IgD-negative memory B cell (primary cell): ENCODE results near the gene LAPTM5. TPM values are rescaled to one million over a fixed set of nuclear protein-coding genes. Genes with fewer than 3 reads are reported as not detected.

Experiments
- H3K27ac Mint-ChIP-seq, 3 donors: one replicate each; pipeline ENCODE4 v1.8.0; 2020 to 2022; ENCODE audit warnings: mild to moderate bottlenecking in 3 of 3, mixed read lengths in 3 of 3, moderate library complexity in 1 of 3
- H3K27me3 Mint-ChIP-seq: one replicate; pipeline ENCODE4 v1.8.0; 2021; ENCODE audit warnings: mixed read lengths
- H3K36me3 Mint-ChIP-seq: one replicate; pipeline ENCODE4 v1.8.0; 2020; ENCODE audit warnings: mild to moderate bottlenecking, mixed read lengths
- H3K4me1 Mint-ChIP-seq, 3 donors: one replicate each; pipeline ENCODE4 v1.8.0; 2020 to 2022; ENCODE audit warnings: mixed read lengths in 3 of 3, mild to moderate bottlenecking in 1 of 3
- H3K4me3 Mint-ChIP-seq, 4 donors: one replicate each; pipeline ENCODE4 v1.8.0; 2020 to 2022; ENCODE audit warnings: mild to moderate bottlenecking in 4 of 4, mixed read lengths in 4 of 4, moderate library complexity in 3 of 4
- H3K9me3 Mint-ChIP-seq, 3 donors: one replicate each; pipeline ENCODE4 v1.8.0; 2020 to 2021; ENCODE audit warnings: mixed read lengths in 3 of 3, mild to moderate bottlenecking in 1 of 3
- polyA plus RNA-seq: library from polyadenylated mRNA; unstranded; fragments of 300-500 nt; fragmentation: Illumina TruSeq; gene quantifications from one replicate; pipeline ENCODE4 v1.2.3, GENCODE V29; 2021

Gene LAPTM5
- polyA plus RNA-seq, 1 donor from 2014 or later, result 1,002 TPM

GRCh38 chr1:30741239-30741894 is 16.2 kb downstream of the LAPTM5 start:
- Mint-ChIP-seq H3K36me3 (peaks cover 20% of the 10 kb centered on the region), H3K27ac (peak overlapping the region; percentile 42 to 97 (median 92)), H3K27me3 (no peaks in the 10 kb centered on the region), H3K4me1 (peaks cover 45 to 75% (median 54%) of the 10 kb centered on the region in 3 donors), H3K4me3 (peak overlapping the region in 3 of 4 donors; percentile 68 to 72 (median 70)), H3K9me3 (no peaks in the 10 kb centered on the region)

- no peaks in the 10 kb centered on the region for H3K27me3 Mint-ChIP-seq
- peaks cover 20% of the 10 kb centered on the region for H3K36me3 Mint-ChIP-seq
- no peaks in the 10 kb centered on the region for H3K9me3 Mint-ChIP-seq
- peaks cover 46 to 67% (median 50%) of the 10 kb centered on the region in 3 donors for H3K4me1 Mint-ChIP-seq
- peak overlapping the region in 2 of 4 donors; percentile 60 to 70 for H3K4me3 Mint-ChIP-seq
- H3K27ac Mint-ChIP-seq, result peak overlapping the region; percentile 42 to 97 (median 92)
These were observed 17.0 kb downstream of the LAPTM5 start for GRCh38 chr1:30740251-30741238.

GRCh38 chr1:30739601-30740000 is 18.0 kb downstream of the LAPTM5 start:
- H3K27ac Mint-ChIP-seq, result peak overlapping the region; percentile 80 to 97 (median 92)
- no peaks in the 10 kb centered on the region for H3K27me3 Mint-ChIP-seq
- H3K4me1 Mint-ChIP-seq, result peaks cover 46 to 59% (median 50%) of the 10 kb centered on the region in 3 donors
- peaks cover 20% of the 10 kb centered on the region for H3K36me3 Mint-ChIP-seq
- peak overlapping the region in 2 of 4 donors; percentile 64 to 76 for H3K4me3 Mint-ChIP-seq
- H3K9me3 Mint-ChIP-seq, result no peaks in the 10 kb centered on the region

- Mint-ChIP-seq H3K4me3 (peak overlapping the region in 3 of 4 donors; percentile 64 to 76 (median 75)), H3K27ac (peak overlapping the region; percentile 87 to 97 (median 92)), H3K9me3 (no peaks in the 10 kb centered on the region), H3K27me3 (no peaks in the 10 kb centered on the region), H3K36me3 (peaks cover 20% of the 10 kb centered on the region), H3K4me1 (peaks cover 39 to 53% (median 52%) of the 10 kb centered on the region in 3 donors)
These were observed 18.6 kb downstream of the LAPTM5 start for GRCh38 chr1:30738715-30739559.

GRCh38 chr1:30738040-30738714 is 19.4 kb downstream of the LAPTM5 start:
- peak overlapping the region in 2 of 4 donors; percentile 64 to 84 for H3K4me3 Mint-ChIP-seq
- no peaks in the 10 kb centered on the region for H3K9me3 Mint-ChIP-seq
- peak overlapping the region; percentile 86 to 92 (median 87) for H3K27ac Mint-ChIP-seq
- no peaks in the 10 kb centered on the region for H3K27me3 Mint-ChIP-seq
- peaks cover 18% of the 10 kb centered on the region for H3K36me3 Mint-ChIP-seq
- peaks cover 32 to 48% (median 47%) of the 10 kb centered on the region in 3 donors for H3K4me1 Mint-ChIP-seq

- peak overlapping the region; percentile 86 to 92 (median 87) for H3K27ac Mint-ChIP-seq
- peaks cover 29 to 54% (median 46%) of the 10 kb centered on the region in 3 donors for H3K4me1 Mint-ChIP-seq
- peak overlapping the region in 2 of 4 donors; percentile 64 to 84 for H3K4me3 Mint-ChIP-seq
- peaks cover 18% of the 10 kb centered on the region for H3K36me3 Mint-ChIP-seq
- no peaks in the 10 kb centered on the region for H3K27me3 Mint-ChIP-seq
- H3K9me3 Mint-ChIP-seq, result no peaks in the 10 kb centered on the region
These were observed 20.1 kb downstream of the LAPTM5 start for GRCh38 chr1:30737357-30738039.

GRCh38 chr1:30735668-30736498 is 21.7 kb downstream of the LAPTM5 start:
- peak overlapping the region in 2 of 3 donors; percentile 92 to 93 for H3K27ac Mint-ChIP-seq
- peaks cover 11% of the 10 kb centered on the region for H3K36me3 Mint-ChIP-seq
- peaks cover 2% of the 10 kb centered on the region for H3K27me3 Mint-ChIP-seq
- peaks cover 26 to 55% (median 43%) of the 10 kb centered on the region in 3 donors for H3K4me1 Mint-ChIP-seq
- peak overlapping the region in 3 of 4 donors; percentile 54 to 66 (median 64) for H3K4me3 Mint-ChIP-seq
- no peaks in the 10 kb centered on the region for H3K9me3 Mint-ChIP-seq

- Mint-ChIP-seq H3K4me3 (peak overlapping the region in 2 of 4 donors; percentile 38 to 64), H3K27me3 (peaks cover 2% of the 10 kb centered on the region), H3K9me3 (no peaks in the 10 kb centered on the region), H3K27ac (peak overlapping the region in 2 of 3 donors; percentile 92 to 93), H3K4me1 (peaks cover 29 to 57% (median 46%) of the 10 kb centered on the region in 3 donors), H3K36me3 (peaks cover 11% of the 10 kb centered on the region)
These were observed 22.4 kb downstream of the LAPTM5 start for GRCh38 chr1:30735124-30735523.

- H3K27ac Mint-ChIP-seq, result peak overlapping the region; percentile 54 to 92 (median 92)
- H3K4me3 Mint-ChIP-seq, result peak overlapping the region in 1 of 4 donors; percentile 64
- H3K36me3 Mint-ChIP-seq, result peaks cover 11% of the 10 kb centered on the region
- H3K27me3 Mint-ChIP-seq, result peaks cover 2% of the 10 kb centered on the region
- H3K9me3 Mint-ChIP-seq, result no peaks in the 10 kb centered on the region
- H3K4me1 Mint-ChIP-seq, result peaks cover 33 to 62% (median 46%) of the 10 kb centered on the region in 3 donors
These were observed 23.0 kb downstream of the LAPTM5 start for GRCh38 chr1:30734580-30734979.

- Mint-ChIP-seq H3K4me1 (peaks cover 35 to 67% (median 47%) of the 10 kb centered on the region in 3 donors), H3K9me3 (no peaks in the 10 kb centered on the region), H3K36me3 (peaks cover 8% of the 10 kb centered on the region), H3K4me3 (peak overlapping the region in 1 of 4 donors; percentile 64), H3K27me3 (peaks cover 2% of the 10 kb centered on the region), H3K27ac (peak overlapping the region in 2 of 3 donors; percentile 92)
These were observed 23.5 kb downstream of the LAPTM5 start for GRCh38 chr1:30734106-30734505.

GRCh38 chr1:30733493-30733892 is 24.1 kb downstream of the LAPTM5 start:
- peaks cover 39 to 65% (median 43%) of the 10 kb centered on the region in 3 donors for H3K4me1 Mint-ChIP-seq
- peaks cover 4% of the 10 kb centered on the region for H3K36me3 Mint-ChIP-seq
- H3K9me3 Mint-ChIP-seq, result no peaks in the 10 kb centered on the region
- peaks cover 2% of the 10 kb centered on the region for H3K27me3 Mint-ChIP-seq
- peak overlapping the region in 1 of 4 donors; percentile 64 for H3K4me3 Mint-ChIP-seq
- peak overlapping the region; percentile 48 to 96 (median 92) for H3K27ac Mint-ChIP-seq

- peak overlapping the region; percentile 92 to 96 (median 95) for H3K27ac Mint-ChIP-seq
- no peaks in the 10 kb centered on the region for H3K9me3 Mint-ChIP-seq
- H3K4me3 Mint-ChIP-seq, result peak overlapping the region in 3 of 4 donors; percentile 34 to 64 (median 42)
- peaks cover 2% of the 10 kb centered on the region for H3K27me3 Mint-ChIP-seq
- H3K4me1 Mint-ChIP-seq, result peaks cover 38 to 60% (median 44%) of the 10 kb centered on the region in 3 donors
- H3K36me3 Mint-ChIP-seq, result peaks cover 1% of the 10 kb centered on the region
These were observed 25.1 kb downstream of the LAPTM5 start for GRCh38 chr1:30732277-30732996.
